Measurements from ENCODE around the gene GAS7. TPM values are rescaled to one million over a fixed set of nuclear protein-coding genes. Genes with fewer than 3 reads are reported as not detected.
A peak's percentile ranks its signal among the peaks of the same experiment; 100 is the strongest.

The GAS7 gene
- total RNA-seq, 1 experiment from 2014 or later = 6.0 TPM

- Histone ChIP-seq H2BK120ac (ENCODE audit: low read depth, low read length, poor library complexity, severe bottlenecking) (no peak overlapping the region), H4K91ac (ENCODE audit: insufficient read length, low read depth, low read length) (no peak overlapping the region), H3K23me2 (ENCODE audit: insufficient read length, low read depth, low read length, poor library complexity, severe bottlenecking) (no peaks in the 10 kb centered on the region), H4K5ac (ENCODE audit: insufficient read length, low read depth, low read length) (no peak overlapping the region), H3K9ac (ENCODE audit: extremely low read depth, insufficient read length, low read length) (no peak overlapping the region), H3T11ph (ENCODE audit: low read length) (no peak overlapping the region), H3K4me1 (ENCODE audit: insufficient read depth, low read length) (no peaks in the 10 kb centered on the region), H3K18ac (ENCODE audit: insufficient read length, low read depth, low read length) (no peak overlapping the region), H3K23ac (ENCODE audit: insufficient read length, low read depth, low read length) (no peak overlapping the region), H4K8ac (replicated peaks; ENCODE audit: insufficient read length, low read depth, low read length) (no peak overlapping the region), H2BK20ac (ENCODE audit: low read depth, low read length, poor library complexity, severe bottlenecking) (no peak overlapping the region), H2BK5ac (ENCODE audit: insufficient read length, low read length) (no peak overlapping the region), H3K4me2 (ENCODE audit: insufficient read depth, insufficient read length, low read length) (no peak overlapping the region), H3K27ac (ENCODE audit: insufficient read length, low read depth, low read length) (no peak overlapping the region), H3K9me3 (ENCODE audit: control insufficient read depth, low read depth, low read length) (no peaks in the 10 kb centered on the region), H2AFZ (ENCODE audit: low read length) (no peak overlapping the region), H3K14ac (ENCODE audit: insufficient read depth, low read length) (no peak overlapping the region), H3K79me1 (ENCODE audit: insufficient read depth, low read depth, low read length, poor library complexity, severe bottlenecking) (no peaks in the 10 kb centered on the region), H3K4ac (ENCODE audit: low read depth, low read length) (no peak overlapping the region), H2BK15ac (ENCODE audit: low read depth, low read length) (no peak overlapping the region), H4K20me1 (ENCODE audit: control insufficient read depth, insufficient read depth, insufficient read length) (no peaks in the 10 kb centered on the region), H3K56ac (ENCODE audit: insufficient read length, low read depth, low read length) (no peak overlapping the region), H2AK5ac (ENCODE audit: insufficient read length, low read length) (no peak overlapping the region), H2BK12ac (ENCODE audit: insufficient read length, low read depth, low read length) (no peak overlapping the region), H3K27me3 (ENCODE audit: insufficient read depth, low read length) (no peaks in the 10 kb centered on the region), H3K79me2 (ENCODE audit: insufficient read depth, low read length) (no peaks in the 10 kb centered on the region)
- WGBS (ENCODE audit: extremely low coverage, insufficient read length, low lambda C conversion rate) = no CpG with 5 or more reads among the region's 10 CpGs
- peaks cover 14 to 21% of the 10 kb centered on the region in 2 experiments for H3K4me1 Mint-ChIP-seq
- H3K4me3 Mint-ChIP-seq = no peak overlapping the region
- DNase-seq = no peak
- H3K36me3 Mint-ChIP-seq (ENCODE audit: insufficient read depth in 1 of 3, low read depth in 3 of 3) = no peaks in the 10 kb centered on the region
- H3K27me3 Mint-ChIP-seq (ENCODE audit: low read depth) = no peaks in the 10 kb centered on the region
- TF ChIP-seq, protein P1, sequence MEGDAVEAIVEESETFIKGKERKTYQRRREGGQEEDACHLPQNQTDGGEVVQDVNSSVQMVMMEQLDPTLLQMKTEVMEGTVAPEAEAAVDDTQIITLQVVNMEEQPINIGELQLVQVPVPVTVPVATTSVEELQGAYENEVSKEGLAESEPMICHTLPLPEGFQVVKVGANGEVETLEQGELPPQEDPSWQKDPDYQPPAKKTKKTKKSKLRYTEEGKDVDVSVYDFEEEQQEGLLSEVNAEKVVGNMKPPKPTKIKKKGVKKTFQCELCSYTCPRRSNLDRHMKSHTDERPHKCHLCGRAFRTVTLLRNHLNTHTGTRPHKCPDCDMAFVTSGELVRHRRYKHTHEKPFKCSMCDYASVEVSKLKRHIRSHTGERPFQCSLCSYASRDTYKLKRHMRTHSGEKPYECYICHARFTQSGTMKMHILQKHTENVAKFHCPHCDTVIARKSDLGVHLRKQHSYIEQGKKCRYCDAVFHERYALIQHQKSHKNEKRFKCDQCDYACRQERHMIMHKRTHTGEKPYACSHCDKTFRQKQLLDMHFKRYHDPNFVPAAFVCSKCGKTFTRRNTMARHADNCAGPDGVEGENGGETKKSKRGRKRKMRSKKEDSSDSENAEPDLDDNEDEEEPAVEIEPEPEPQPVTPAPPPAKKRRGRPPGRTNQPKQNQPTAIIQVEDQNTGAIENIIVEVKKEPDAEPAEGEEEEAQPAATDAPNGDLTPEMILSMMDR (conservative IDR thresholded peaks at IDR 0.05) = no peak
- peak overlapping the region in 1 of 3 experiments; percentile 89; a peak in 1 of 7 replicates for H3K27ac Mint-ChIP-seq
- H3K9me3 Mint-ChIP-seq = no peaks in the 10 kb centered on the region
Observed at GRCh38 chr17:9976283-9977179, 221.9 kb downstream of the GAS7 start.
